Keratinocyte (primary cell): Measurements from ENCODE around the gene FGD2. TPM values are rescaled to one million over a fixed set of nuclear protein-coding genes. Genes with fewer than 3 reads are reported as not detected.

Experiments used
- DNase-seq: peaks from one replicate; pipeline ENCODE4 v3.0.0-alpha.2; 2011; ENCODE audit warnings: low read depth, missing footprints, low spot score
- FAIRE-seq: peaks from 2 replicates; lab custom pipeline; 2011; peaks lifted over from hg19 to GRCh38; lab: Jason Lieb, UNC
- H2AFZ ChIP-seq: 2 replicates; pipeline ENCODE4 v1.6.0; 2012; ENCODE audit warnings: low read length, control low read depth, inconsistent platforms; ENCODE audit not compliant: control insufficient read depth
- H3K27ac ChIP-seq: 2 replicates; pipeline ENCODE4 v1.5.1; 2011; ENCODE audit warnings: low read length; ENCODE audit not compliant: control insufficient read depth, insufficient read depth
- H3K27me3 ChIP-seq: 3 replicates; pipeline ENCODE4 v1.6.0; 2011; ENCODE audit warnings: low read length; ENCODE audit not compliant: control insufficient read depth, insufficient read depth; ENCODE audit errors: extremely low read depth
- H3K36me3 ChIP-seq, 2 experiments: 2 replicates in 1 of 2; 3 replicates in 1 of 2; pipeline ENCODE4 v1.5.1; 2011; ENCODE audit warnings: low read length in 2 of 2, mild to moderate bottlenecking in 1 of 2; ENCODE audit not compliant: control insufficient read depth in 2 of 2, insufficient read depth in 2 of 2; ENCODE audit errors: extremely low read depth in 1 of 2
- H3K4me1 ChIP-seq: 3 replicates; pipeline ENCODE4 v1.5.1; 2011; ENCODE audit warnings: low read length; ENCODE audit not compliant: control insufficient read depth, insufficient read depth; ENCODE audit errors: extremely low read depth
- H3K4me2 ChIP-seq: 3 replicates; pipeline ENCODE4 v1.6.0; 2011; ENCODE audit warnings: low read depth, low read length; ENCODE audit not compliant: control insufficient read depth, insufficient read depth; ENCODE audit errors: extremely low read depth
- H3K4me3 ChIP-seq, 3 experiments: fragments of 200-600 bp in 1 of 3; sonication (generic) in 1 of 3; 2 replicates in 2 of 3; 3 replicates in 1 of 3; pipeline ENCODE4 v1.5.1; 2011 to 2016; ENCODE audit warnings: low read length in 3 of 3, mild to moderate bottlenecking in 3 of 3, control low read depth in 2 of 3, inconsistent platforms in 1 of 3, low read depth in 1 of 3, mixed read lengths in 1 of 3, mixed run types in 1 of 3, moderate library complexity in 1 of 3; ENCODE audit not compliant: control insufficient read depth in 2 of 3, insufficient read depth in 2 of 3; ENCODE audit errors: extremely low read depth in 1 of 3
- H3K79me2 ChIP-seq: 2 replicates; pipeline ENCODE4 v1.6.0; 2012; ENCODE audit warnings: low read length; ENCODE audit not compliant: control insufficient read depth, insufficient read depth
- H3K9ac ChIP-seq: 3 replicates; pipeline ENCODE4 v1.6.0; 2011; ENCODE audit warnings: low read length; ENCODE audit not compliant: control insufficient read depth, insufficient read depth; ENCODE audit errors: extremely low read depth
- H3K9me1 ChIP-seq: 3 replicates; pipeline ENCODE4 v1.6.0; 2011; ENCODE audit warnings: low read length; ENCODE audit not compliant: control insufficient read depth, insufficient read depth; ENCODE audit errors: extremely low read depth
- H3K9me3 ChIP-seq: 2 replicates; pipeline ENCODE4 v1.5.1; 2012; ENCODE audit warnings: low read depth, low read length; ENCODE audit not compliant: control insufficient read depth
- H4K20me1 ChIP-seq: 3 replicates; pipeline ENCODE4 v1.6.0; 2011; ENCODE audit warnings: low read length; ENCODE audit not compliant: control insufficient read depth, insufficient read depth; ENCODE audit errors: extremely low read depth
- CTCF ChIP-seq, 3 experiments: IDR thresholded peaks in 1 of 3; conservative IDR thresholded peaks in 1 of 3; optimal IDR thresholded peaks in 1 of 3; 2 replicates in 2 of 3; 3 replicates in 1 of 3; pipeline versions ENCODE3 to v1.5.1; 2011; ENCODE audit warnings: low read length in 3 of 3, mild to moderate bottlenecking in 3 of 3, moderate library complexity in 2 of 3, control low read depth in 1 of 3, inconsistent platforms in 1 of 3; ENCODE audit not compliant: insufficient read depth in 2 of 3; ENCODE audit errors: extremely low read depth in 1 of 3
- EZH2 ChIP-seq: IDR thresholded peaks from one replicate; pipeline ENCODE4 v1.6.1; 2012; ENCODE audit warnings: inconsistent platforms, mild to moderate bottlenecking, low read length, moderate library complexity
- dilution Hi-C: fragments of 300-500 bp; cut with MboI; formaldehyde crosslinking; loops from one replicate; pipeline ENCODE4 v1.7.0; 2020; ENCODE audit warnings: low sequenced_read_pairs; ENCODE audit not compliant: extremely low pct_ligation_motif_present
- polyA plus RNA-seq, 5 experiments: library from polyadenylated mRNA; depleted of rRNA in 3 of 5; stranded (reverse) in 3 of 5; stranded (forward) in 1 of 5; unstranded in 1 of 5; fragments of >200 nt; gene quantifications; 1 replicate in 1 of 5; 2 replicates in 3 of 5; 3 replicates in 1 of 5; pipeline versions ENCODE4 v1.2.1 to v1.2.3, GENCODE V29; 2011 to 2012; ENCODE audit warnings: missing spikeins in 2 of 5, low read depth in 1 of 5, low replicate concordance in 1 of 5

The FGD2 gene
- polyA plus RNA-seq, 1 donor (not counting 4 experiments of a cell fraction or from before 2014, with no cell fraction given) = 0.03 TPM

GRCh38 chr6:37008484-37009465 is 3.3 kb downstream of the FGD2 start:
- Histone ChIP-seq H4K20me1 (no peaks in the 10 kb centered on the region), H3K9ac (no peak overlapping the region), H3K79me2 (no peaks in the 10 kb centered on the region), H3K36me3 (no peaks in the 10 kb centered on the region), H3K4me3 (no peak overlapping the region), H3K27ac (no peak overlapping the region), H3K9me1 (no peaks in the 10 kb centered on the region), H3K27me3 (peaks cover 12% of the 10 kb centered on the region), H3K4me2 (no peak overlapping the region), H3K9me3 (no peaks in the 10 kb centered on the region), H3K4me1 (peaks cover 6% of the 10 kb centered on the region), H2AFZ (no peak overlapping the region)
- TF ChIP-seq CTCF (optimal IDR thresholded peaks at IDR 0.05 in 1 of 3, IDR thresholded peaks at IDR 0.05 in 1 of 3, conservative IDR thresholded peaks at IDR 0.05 in 1 of 3; ENCODE audit: extremely low read depth in 1 of 3, insufficient read depth in 2 of 3, low read length in 3 of 3) = no peak
- TF ChIP-seq EZH2 = no peak
- DNase-seq (no peak), FAIRE-seq (no peak)
- dilution Hi-C loops = no loop called here

- Histone ChIP-seq H3K9ac (no peak overlapping the region), H3K4me1 (peaks cover 6% of the 10 kb centered on the region), H3K9me1 (no peaks in the 10 kb centered on the region), H3K27me3 (peaks cover 13% of the 10 kb centered on the region), H3K79me2 (no peaks in the 10 kb centered on the region), H3K4me2 (no peak overlapping the region), H3K27ac (no peak overlapping the region), H4K20me1 (no peaks in the 10 kb centered on the region), H2AFZ (no peak overlapping the region), H3K4me3 (no peak overlapping the region), H3K9me3 (no peaks in the 10 kb centered on the region), H3K36me3 (no peaks in the 10 kb centered on the region)
- dilution Hi-C loops = no loop called here
- FAIRE-seq (no peak), DNase-seq (no peak)
- TF ChIP-seq EZH2 (no peak), CTCF (optimal IDR thresholded peaks at IDR 0.05 in 1 of 3, IDR thresholded peaks at IDR 0.05 in 1 of 3, conservative IDR thresholded peaks at IDR 0.05 in 1 of 3; ENCODE audit: extremely low read depth in 1 of 3, insufficient read depth in 2 of 3, low read length in 3 of 3) (no peak)
Observed at GRCh38 chr6:37010402-37010892, 5.0 kb downstream of the FGD2 start.
